Iris pigment epithelial cell (primary cell): Measurements from ENCODE around the gene CAND1.

ENCODE experiments used
- DNase-seq: peaks from one replicate; pipeline ENCODE4 v3.0.0-alpha.2; 2011; ENCODE audit warnings: low read depth

CAND1 gene

GRCh38 chr12:67344979-67345710, 76.0 kb downstream of the CAND1 start:
- no peak for DNase-seq

- DNase-seq, result no peak
Observed at GRCh38 chr12:67348683-67349082, 79.5 kb downstream of the CAND1 start.

GRCh38 chr12:67352682-67353081, 83.5 kb downstream of the CAND1 start:
- peak; percentile 32 for DNase-seq

GRCh38 chr12:67354322-67354721, 85.2 kb downstream of the CAND1 start:
- peak; percentile 29 for DNase-seq

- peak; percentile 15 for DNase-seq
Observed at GRCh38 chr12:67354966-67355365, 85.8 kb downstream of the CAND1 start.

- DNase-seq, result peak; percentile 63
Observed at GRCh38 chr12:67355428-67356379, 86.5 kb downstream of the CAND1 start.

- DNase-seq, result no peak
Observed at GRCh38 chr12:67356380-67356774, 87.2 kb downstream of the CAND1 start.

- DNase-seq, result no peak
Observed at GRCh38 chr12:67357376-67358125, 88.4 kb downstream of the CAND1 start.

- DNase-seq, result peak; percentile 71
Observed at GRCh38 chr12:67358781-67359338, 89.7 kb downstream of the CAND1 start.

GRCh38 chr12:67362526-67362925, 93.4 kb downstream of the CAND1 start:
- DNase-seq, result no peak

GRCh38 chr12:67364228-67364627, 95.1 kb downstream of the CAND1 start:
- DNase-seq, result no peak

- no peak for DNase-seq
Observed at GRCh38 chr12:67365131-67365530, 96.0 kb downstream of the CAND1 start.

GRCh38 chr12:67367843-67368242, 98.7 kb downstream of the CAND1 start:
- DNase-seq, result peak; percentile 26
